ENCODE measurements around the gene TRMU. TPM values are rescaled to one million over a fixed set of nuclear protein-coding genes. Genes with fewer than 3 reads are reported as not detected.

The TRMU gene
- total RNA-seq, 6 donors from 2014 or later = 30.7 to 77.5 (median 35.8) TPM

DNA sequence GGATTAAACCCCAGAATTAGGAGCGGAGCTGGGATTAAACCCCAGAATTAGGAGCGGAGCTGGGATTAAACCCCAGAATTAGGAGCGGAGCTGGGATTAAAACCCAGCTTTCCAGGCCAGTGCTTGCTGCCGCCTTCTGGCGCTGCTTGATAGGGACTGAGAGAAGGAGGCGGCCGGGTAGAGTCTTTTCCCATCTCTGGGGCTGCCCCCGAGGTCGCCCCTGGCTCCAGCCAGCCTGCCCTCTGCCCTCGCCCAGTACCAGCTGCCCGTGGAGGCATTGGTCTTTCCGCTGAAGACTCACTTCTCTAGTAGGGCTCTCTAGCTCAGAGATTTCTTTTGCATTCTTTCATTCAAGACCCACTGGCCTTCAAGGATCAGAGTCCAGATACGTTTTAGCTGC is 5.2 kb downstream of the TRMU start:
- 92 to 94% methylated on average over 13 of the region's 13 CpGs for WGBS, 2 donors
- TF ChIP-seq EP300 (IDR thresholded peaks at IDR 0.05) = no peak
- TF ChIP-seq, protein P1, sequence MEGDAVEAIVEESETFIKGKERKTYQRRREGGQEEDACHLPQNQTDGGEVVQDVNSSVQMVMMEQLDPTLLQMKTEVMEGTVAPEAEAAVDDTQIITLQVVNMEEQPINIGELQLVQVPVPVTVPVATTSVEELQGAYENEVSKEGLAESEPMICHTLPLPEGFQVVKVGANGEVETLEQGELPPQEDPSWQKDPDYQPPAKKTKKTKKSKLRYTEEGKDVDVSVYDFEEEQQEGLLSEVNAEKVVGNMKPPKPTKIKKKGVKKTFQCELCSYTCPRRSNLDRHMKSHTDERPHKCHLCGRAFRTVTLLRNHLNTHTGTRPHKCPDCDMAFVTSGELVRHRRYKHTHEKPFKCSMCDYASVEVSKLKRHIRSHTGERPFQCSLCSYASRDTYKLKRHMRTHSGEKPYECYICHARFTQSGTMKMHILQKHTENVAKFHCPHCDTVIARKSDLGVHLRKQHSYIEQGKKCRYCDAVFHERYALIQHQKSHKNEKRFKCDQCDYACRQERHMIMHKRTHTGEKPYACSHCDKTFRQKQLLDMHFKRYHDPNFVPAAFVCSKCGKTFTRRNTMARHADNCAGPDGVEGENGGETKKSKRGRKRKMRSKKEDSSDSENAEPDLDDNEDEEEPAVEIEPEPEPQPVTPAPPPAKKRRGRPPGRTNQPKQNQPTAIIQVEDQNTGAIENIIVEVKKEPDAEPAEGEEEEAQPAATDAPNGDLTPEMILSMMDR (IDR thresholded peaks at IDR 0.05) = no peak
- no peak for TF ChIP-seq POLR2AphosphoS5 (IDR thresholded peaks at IDR 0.05)
- TF ChIP-seq POLR2A (IDR thresholded peaks at IDR 0.05) = no peak
- ATAC-seq (ENCODE audit: low FRiP score in 2 of 2) (no peak), DNase-seq (no peak)
- Histone ChIP-seq H3K4me3 (no peak overlapping the region), H3K36me3 (peaks cover 18 to 80% (median 52%) of the 10 kb centered on the region in 4 donors), H3K27ac (no peak overlapping the region), H3K4me1 (peaks cover 8 to 15% (median 11%) of the 10 kb centered on the region in 4 donors), H3K9me3 (no peaks in the 10 kb centered on the region), H3K27me3 (no peaks in the 10 kb centered on the region)

DNA sequence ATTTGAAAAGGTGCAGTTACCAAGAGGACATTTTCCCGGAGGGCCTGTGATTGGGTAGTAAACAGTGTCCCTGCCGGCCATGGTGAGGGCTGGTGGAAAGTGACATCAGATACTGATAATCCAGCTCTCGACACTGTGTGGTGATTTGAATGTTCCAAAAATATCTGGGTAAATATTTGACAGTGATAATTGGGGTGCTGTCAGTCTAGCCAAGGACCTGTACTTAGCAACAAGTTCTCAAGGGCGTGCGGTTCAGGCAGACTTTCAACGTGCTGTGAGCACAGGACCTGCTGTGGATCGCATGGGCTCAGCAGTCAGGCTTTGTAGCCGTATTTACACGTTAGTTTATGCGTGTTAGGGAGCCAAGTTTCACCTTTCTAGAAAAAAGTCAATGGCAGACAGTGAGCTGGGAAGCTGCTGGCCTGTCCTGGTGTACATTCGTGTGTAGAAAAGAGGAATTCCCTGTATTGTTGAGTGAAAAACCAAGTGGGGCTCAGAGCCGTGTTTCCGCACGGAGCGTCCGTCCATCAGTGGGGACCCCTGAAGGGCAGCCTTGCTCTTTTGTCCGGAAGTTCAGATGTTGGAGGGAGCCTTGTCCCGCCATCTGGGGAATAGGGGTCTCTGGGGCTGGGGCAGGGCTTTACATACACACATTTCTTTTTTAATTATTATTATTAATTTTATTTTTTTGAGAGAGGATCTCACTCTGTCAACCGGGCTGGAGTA is 11.3 kb downstream of the TRMU start:
- DNase-seq (peak in 1 of 2 donors; percentile 74), ATAC-seq (ENCODE audit: low FRiP score in 2 of 2) (peak; percentile 28 to 65)
- H3K4me1 ChIP-seq = peaks cover 0 to 9% (median 0%) of the 10 kb centered on the region in 4 donors
- H3K4me3 ChIP-seq = no peak overlapping the region
- TF ChIP-seq, protein P1 (IDR thresholded peaks at IDR 0.05) = no peak
- no peak for TF ChIP-seq POLR2AphosphoS5 (IDR thresholded peaks at IDR 0.05)
- no peak for TF ChIP-seq EP300 (IDR thresholded peaks at IDR 0.05)
- TF ChIP-seq POLR2A (IDR thresholded peaks at IDR 0.05) = no peak
- H3K36me3 ChIP-seq = peaks cover 24 to 96% (median 80%) of the 10 kb centered on the region in 4 donors
- no peaks in the 10 kb centered on the region for H3K9me3 ChIP-seq
- no peaks in the 10 kb centered on the region for H3K27me3 ChIP-seq
- no peak overlapping the region for H3K27ac ChIP-seq
- 78% methylated on average over 19 of the region's 19 CpGs for WGBS, 2 donors

DNA sequence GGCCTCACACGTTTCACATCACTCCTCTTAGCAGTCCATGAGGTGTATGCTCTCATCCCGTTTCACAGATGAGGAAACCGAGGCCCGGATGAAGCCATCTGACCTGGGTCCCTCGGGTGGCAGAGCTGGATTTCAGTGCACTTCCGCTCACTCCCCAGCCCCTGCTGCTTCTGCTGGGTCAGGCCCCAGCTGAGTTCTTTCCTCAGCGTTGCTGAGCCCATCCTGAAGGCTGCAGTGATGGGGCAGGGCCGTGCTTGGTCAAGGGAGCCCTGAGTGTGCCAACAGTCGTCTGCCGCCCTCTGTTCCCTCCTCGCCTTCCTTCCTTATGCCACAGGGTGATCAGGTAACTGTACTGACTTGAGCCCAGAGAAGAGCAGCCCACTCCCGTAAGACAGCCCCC is 12.1 kb downstream of the TRMU start:
- Histone ChIP-seq H3K4me3 (no peak overlapping the region), H3K36me3 (peaks cover 32 to 96% (median 82%) of the 10 kb centered on the region in 4 donors), H3K9me3 (no peaks in the 10 kb centered on the region), H3K27me3 (no peaks in the 10 kb centered on the region), H3K27ac (no peak overlapping the region), H3K4me1 (peaks cover 0 to 13% (median 0%) of the 10 kb centered on the region in 4 donors)
- 86 to 96% methylated on average over 10 to 12 of the region's 12 CpGs for WGBS, 2 donors
- ATAC-seq (ENCODE audit: low FRiP score in 2 of 2) (no peak), DNase-seq (peak in 1 of 2 donors; percentile 33)
- TF ChIP-seq POLR2AphosphoS5 (IDR thresholded peaks at IDR 0.05) (no peak), EP300 (IDR thresholded peaks at IDR 0.05) (no peak), POLR2A (IDR thresholded peaks at IDR 0.05) (no peak)
- TF ChIP-seq, protein P1 (IDR thresholded peaks at IDR 0.05) = no peak

DNA sequence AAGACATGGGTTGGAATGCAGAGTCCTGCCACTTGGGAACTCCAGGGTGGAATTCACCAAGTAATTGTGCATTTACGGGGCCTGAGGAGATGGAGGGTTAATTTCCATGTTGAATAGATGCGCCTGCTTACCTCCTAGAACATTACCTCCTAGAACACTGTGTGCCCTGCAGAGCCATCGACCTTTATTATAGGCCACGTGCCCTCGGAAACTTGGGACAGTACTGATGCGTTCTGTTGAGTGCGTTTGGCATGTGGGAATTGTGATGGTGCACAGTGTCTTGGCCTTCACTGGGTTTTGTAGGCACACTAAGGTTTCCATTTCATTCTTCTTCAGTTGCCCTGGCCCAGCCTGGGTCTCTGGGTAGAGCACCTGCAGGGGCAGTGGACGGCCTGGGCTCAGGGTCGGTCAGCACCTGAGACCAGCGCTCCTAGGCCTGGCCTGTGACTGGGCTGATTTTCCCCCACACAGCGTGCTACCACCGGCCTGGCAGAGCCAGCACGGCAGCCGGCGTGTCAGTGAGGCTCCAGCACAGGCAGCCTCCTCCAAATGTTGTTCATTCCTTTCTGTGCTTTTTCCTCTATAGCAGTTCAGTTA is 12.7 kb downstream of the TRMU start:
- TF ChIP-seq POLR2AphosphoS5 (IDR thresholded peaks at IDR 0.05) (no peak), POLR2A (IDR thresholded peaks at IDR 0.05) (no peak), EP300 (IDR thresholded peaks at IDR 0.05) (no peak)
- TF ChIP-seq, protein P1 (IDR thresholded peaks at IDR 0.05) = no peak
- ATAC-seq (ENCODE audit: low FRiP score in 2 of 2) = no peak
- Histone ChIP-seq H3K9me3 (no peaks in the 10 kb centered on the region), H3K36me3 (peaks cover 32 to 96% (median 86%) of the 10 kb centered on the region in 4 donors), H3K27me3 (no peaks in the 10 kb centered on the region), H3K4me1 (peaks cover 0 to 19% (median 0%) of the 10 kb centered on the region in 4 donors), H3K27ac (no peak overlapping the region), H3K4me3 (no peak overlapping the region)
- DNase-seq = peak in 1 of 2 donors; percentile 67
- WGBS, 2 donors = 92 to 94% methylated on average over 14 to 15 of the region's 15 CpGs
